K562 (cell line): ENCODE results near the gene KRT26.

ENCODE experiments used
- CHCHD3 ChIP-seq: fragments of 250-450 bp; sonication (Bioruptor Pico); IDR thresholded peaks from 2 replicates; pipeline ENCODE4 v2.1.2; 2022; ENCODE audit warnings: mild to moderate bottlenecking
- CTCF ChIP-seq, 3 experiments: IDR thresholded peaks in 2 of 3; conservative IDR thresholded peaks in 1 of 3; 2 replicates each; pipeline ENCODE4 v1.5.1; 2011 to 2012; ENCODE audit warnings: low read length in 3 of 3, mild to moderate bottlenecking in 3 of 3, control low read depth in 2 of 3, improper control_type of control experiment in 1 of 3, inconsistent platforms in 1 of 3, low read depth in 1 of 3, mixed read lengths in 1 of 3, moderate library complexity in 1 of 3; ENCODE audit not compliant: insufficient read depth in 2 of 3
- MYC ChIP-seq, 2 experiments: fragments of 250-450 bp in 1 of 2; sonication (Bioruptor Pico) in 1 of 2; IDR thresholded peaks; 2 replicates each; pipeline versions ENCODE4 v1.5.1 to v1.6.1; 2012 to 2021; ENCODE audit warnings: low read depth in 2 of 2, borderline replicate concordance in 1 of 2, improper control_type of control experiment in 1 of 2, low read length in 1 of 2, mild to moderate bottlenecking in 1 of 2, moderate library complexity in 1 of 2
- POLR2AphosphoS2 ChIP-seq: IDR thresholded peaks from 2 replicates; pipeline ENCODE4 v1.6.1; 2012; ENCODE audit warnings: low read length, improper control_type of control experiment
- TAF1 ChIP-seq: IDR thresholded peaks from 2 replicates; pipeline ENCODE4 v1.6.1; 2011; ENCODE audit warnings: mild to moderate bottlenecking, low read length, moderate library complexity; ENCODE audit not compliant: insufficient read depth, control insufficient read depth, severe bottlenecking; ENCODE audit errors: extremely low read depth
- TRIM28 ChIP-seq: fragments of 450-650 bp; IDR thresholded peaks from 2 replicates; pipeline ENCODE4 v1.6.1; 2017
- TF ChIP-seq, protein P1 (sequence below): fragments of 150-350 bp; conservative IDR thresholded peaks from 2 replicates; pipeline ENCODE4 v1.6.1; 2014; ENCODE audit warnings: low read length
- TF ChIP-seq, protein P2 (sequence below): sonication (generic); formaldehyde crosslinking; IDR thresholded peaks from 2 replicates; pipeline ENCODE4 v1.5.0; 2020; ENCODE audit warnings: missing genetic modification reagents
- TF ChIP-seq, protein P3 (sequence below): fragments of 450-650 bp; formaldehyde crosslinking; conservative IDR thresholded peaks from 2 replicates; pipeline ENCODE4 v1.4.0; 2022; ENCODE audit warnings: mild to moderate bottlenecking, missing genetic modification characterization

DNA sequence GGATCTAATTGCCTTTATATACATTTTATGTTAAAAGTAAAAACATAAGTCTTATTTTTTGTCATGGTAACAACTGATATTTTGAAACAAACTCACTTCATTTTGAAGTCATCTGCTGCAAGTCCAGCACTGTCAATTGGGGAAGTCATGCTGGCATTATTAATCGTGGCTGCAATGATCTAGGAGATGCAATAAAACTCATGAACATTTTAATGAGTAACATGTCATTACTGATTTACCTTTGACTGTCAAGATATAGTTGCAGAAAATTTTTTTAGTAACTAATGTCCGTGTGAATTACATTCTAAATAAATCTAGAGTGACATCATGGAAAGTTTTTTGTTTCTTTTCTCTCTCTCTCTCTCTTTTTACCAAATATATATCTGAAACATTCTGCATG is 51.1 kb downstream of the KRT26 start:
- TF ChIP-seq, protein P1, sequence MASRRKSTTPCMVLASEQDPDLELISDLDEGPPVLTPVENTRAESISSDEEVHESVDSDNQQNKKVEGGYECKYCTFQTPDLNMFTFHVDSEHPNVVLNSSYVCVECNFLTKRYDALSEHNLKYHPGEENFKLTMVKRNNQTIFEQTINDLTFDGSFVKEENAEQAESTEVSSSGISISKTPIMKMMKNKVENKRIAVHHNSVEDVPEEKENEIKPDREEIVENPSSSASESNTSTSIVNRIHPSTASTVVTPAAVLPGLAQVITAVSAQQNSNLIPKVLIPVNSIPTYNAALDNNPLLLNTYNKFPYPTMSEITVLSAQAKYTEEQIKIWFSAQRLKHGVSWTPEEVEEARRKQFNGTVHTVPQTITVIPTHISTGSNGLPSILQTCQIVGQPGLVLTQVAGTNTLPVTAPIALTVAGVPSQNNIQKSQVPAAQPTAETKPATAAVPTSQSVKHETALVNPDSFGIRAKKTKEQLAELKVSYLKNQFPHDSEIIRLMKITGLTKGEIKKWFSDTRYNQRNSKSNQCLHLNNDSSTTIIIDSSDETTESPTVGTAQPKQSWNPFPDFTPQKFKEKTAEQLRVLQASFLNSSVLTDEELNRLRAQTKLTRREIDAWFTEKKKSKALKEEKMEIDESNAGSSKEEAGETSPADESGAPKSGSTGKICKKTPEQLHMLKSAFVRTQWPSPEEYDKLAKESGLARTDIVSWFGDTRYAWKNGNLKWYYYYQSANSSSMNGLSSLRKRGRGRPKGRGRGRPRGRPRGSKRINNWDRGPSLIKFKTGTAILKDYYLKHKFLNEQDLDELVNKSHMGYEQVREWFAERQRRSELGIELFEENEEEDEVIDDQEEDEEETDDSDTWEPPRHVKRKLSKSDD: no peak
- TF ChIP-seq, protein P2, sequence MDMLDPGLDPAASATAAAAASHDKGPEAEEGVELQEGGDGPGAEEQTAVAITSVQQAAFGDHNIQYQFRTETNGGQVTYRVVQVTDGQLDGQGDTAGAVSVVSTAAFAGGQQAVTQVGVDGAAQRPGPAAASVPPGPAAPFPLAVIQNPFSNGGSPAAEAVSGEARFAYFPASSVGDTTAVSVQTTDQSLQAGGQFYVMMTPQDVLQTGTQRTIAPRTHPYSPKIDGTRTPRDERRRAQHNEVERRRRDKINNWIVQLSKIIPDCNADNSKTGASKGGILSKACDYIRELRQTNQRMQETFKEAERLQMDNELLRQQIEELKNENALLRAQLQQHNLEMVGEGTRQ (CRISPR knock-in tag): no peak
- TF ChIP-seq CHCHD3 (CRISPR knock-in tag) (no peak), POLR2AphosphoS2 (no peak), TRIM28 (no peak), TAF1 (no peak), MYC (IDR thresholded peaks at IDR 0.05; ENCODE audit: low read depth, low read length) (no peak), MYC (CRISPR knock-in tag; IDR thresholded peaks at IDR 0.05; ENCODE audit: borderline replicate concordance, low read depth) (no peak), CTCF (IDR thresholded peaks at IDR 0.05 in 2 of 3, conservative IDR thresholded peaks at IDR 0.05 in 1 of 3; ENCODE audit: insufficient read depth in 2 of 3, low read depth in 1 of 3, low read length in 3 of 3) (no peak)
- TF ChIP-seq, protein P3, sequence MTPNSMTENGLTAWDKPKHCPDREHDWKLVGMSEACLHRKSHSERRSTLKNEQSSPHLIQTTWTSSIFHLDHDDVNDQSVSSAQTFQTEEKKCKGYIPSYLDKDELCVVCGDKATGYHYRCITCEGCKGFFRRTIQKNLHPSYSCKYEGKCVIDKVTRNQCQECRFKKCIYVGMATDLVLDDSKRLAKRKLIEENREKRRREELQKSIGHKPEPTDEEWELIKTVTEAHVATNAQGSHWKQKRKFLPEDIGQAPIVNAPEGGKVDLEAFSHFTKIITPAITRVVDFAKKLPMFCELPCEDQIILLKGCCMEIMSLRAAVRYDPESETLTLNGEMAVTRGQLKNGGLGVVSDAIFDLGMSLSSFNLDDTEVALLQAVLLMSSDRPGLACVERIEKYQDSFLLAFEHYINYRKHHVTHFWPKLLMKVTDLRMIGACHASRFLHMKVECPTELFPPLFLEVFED (CRISPR knock-in tag): no peak
